ENCODE measurements around the gene PRKAR2B. TPM values are rescaled to one million over a fixed set of nuclear protein-coding genes. Genes with fewer than 3 reads are reported as not detected.

The PRKAR2B gene
- total RNA-seq, 1 donor from 2014 or later = 75.2 TPM

GRCh38 chr7:107173691-107174406 lies 129.3 kb downstream of the PRKAR2B start:
- no peak for DNase-seq (ENCODE audit: low read depth, low spot score)

- DNase-seq (ENCODE audit: low read depth, low spot score) = no peak
Observed at GRCh38 chr7:107179326-107180164, 135.0 kb downstream of the PRKAR2B start.

GRCh38 chr7:107180378-107180777 lies 135.9 kb downstream of the PRKAR2B start:
- peak; percentile 49 for DNase-seq (ENCODE audit: low read depth, low spot score)

GRCh38 chr7:107181172-107181571 lies 136.7 kb downstream of the PRKAR2B start:
- DNase-seq (ENCODE audit: low read depth, low spot score) = no peak

- no peak for DNase-seq (ENCODE audit: low read depth, low spot score)
Observed at GRCh38 chr7:107185716-107186115, 141.2 kb downstream of the PRKAR2B start.

GRCh38 chr7:107186240-107186639 lies 141.7 kb downstream of the PRKAR2B start:
- no peak for DNase-seq (ENCODE audit: low read depth, low spot score)

GRCh38 chr7:107187774-107188173 lies 143.3 kb downstream of the PRKAR2B start:
- no peak for DNase-seq (ENCODE audit: low read depth, low spot score)

- no peak for DNase-seq (ENCODE audit: low read depth, low spot score)
Observed at GRCh38 chr7:107190090-107190489, 145.6 kb downstream of the PRKAR2B start.

GRCh38 chr7:107194052-107194451 lies 149.5 kb downstream of the PRKAR2B start:
- DNase-seq (ENCODE audit: low read depth, low spot score) = no peak

GRCh38 chr7:107196834-107197610 lies 152.5 kb downstream of the PRKAR2B start:
- no peak for DNase-seq (ENCODE audit: low read depth, low spot score)

- DNase-seq (ENCODE audit: low read depth, low spot score) = no peak
Observed at GRCh38 chr7:107201795-107202450, 157.4 kb downstream of the PRKAR2B start.

- no peak for DNase-seq (ENCODE audit: low read depth, low spot score)
Observed at GRCh38 chr7:107203607-107204006, 159.1 kb downstream of the PRKAR2B start.

- DNase-seq (ENCODE audit: low read depth, low spot score) = no peak
Observed at GRCh38 chr7:107206136-107206535, 161.6 kb downstream of the PRKAR2B start.

GRCh38 chr7:107206706-107207105 lies 162.2 kb downstream of the PRKAR2B start:
- DNase-seq (ENCODE audit: low read depth, low spot score) = no peak

- no peak for DNase-seq (ENCODE audit: low read depth, low spot score)
Observed at GRCh38 chr7:107207459-107207858, 163.0 kb downstream of the PRKAR2B start.

- no peak for DNase-seq (ENCODE audit: low read depth, low spot score)
Observed at GRCh38 chr7:107208024-107208521, 163.6 kb downstream of the PRKAR2B start.

GRCh38 chr7:107208563-107208962 lies 164.1 kb downstream of the PRKAR2B start:
- no peak for DNase-seq (ENCODE audit: low read depth, low spot score)

GRCh38 chr7:107209565-107209964 lies 165.1 kb downstream of the PRKAR2B start:
- DNase-seq (ENCODE audit: low read depth, low spot score) = no peak

- DNase-seq (ENCODE audit: low read depth, low spot score) = no peak
Observed at GRCh38 chr7:107210400-107210799, 165.9 kb downstream of the PRKAR2B start.

Data from pulmonary artery endothelial cell (primary cell).